HG03521 (cell line): Measurements from ENCODE around the gene FIGLA.
"Not testable (repeated sequence)": the region's sequence is repeated elsewhere in the genome, so short reads cannot be mapped to it uniquely, and the experiment has no call there.

Experiments
- ATAC-seq: cut with Tn5 transposase; IDR thresholded peaks from one replicate; pipeline ENCODE4 v1.9.1; 2021; ENCODE audit warnings: mild to moderate bottlenecking, moderate library complexity; ENCODE audit not compliant: unreplicated experiment

Gene FIGLA

DNA sequence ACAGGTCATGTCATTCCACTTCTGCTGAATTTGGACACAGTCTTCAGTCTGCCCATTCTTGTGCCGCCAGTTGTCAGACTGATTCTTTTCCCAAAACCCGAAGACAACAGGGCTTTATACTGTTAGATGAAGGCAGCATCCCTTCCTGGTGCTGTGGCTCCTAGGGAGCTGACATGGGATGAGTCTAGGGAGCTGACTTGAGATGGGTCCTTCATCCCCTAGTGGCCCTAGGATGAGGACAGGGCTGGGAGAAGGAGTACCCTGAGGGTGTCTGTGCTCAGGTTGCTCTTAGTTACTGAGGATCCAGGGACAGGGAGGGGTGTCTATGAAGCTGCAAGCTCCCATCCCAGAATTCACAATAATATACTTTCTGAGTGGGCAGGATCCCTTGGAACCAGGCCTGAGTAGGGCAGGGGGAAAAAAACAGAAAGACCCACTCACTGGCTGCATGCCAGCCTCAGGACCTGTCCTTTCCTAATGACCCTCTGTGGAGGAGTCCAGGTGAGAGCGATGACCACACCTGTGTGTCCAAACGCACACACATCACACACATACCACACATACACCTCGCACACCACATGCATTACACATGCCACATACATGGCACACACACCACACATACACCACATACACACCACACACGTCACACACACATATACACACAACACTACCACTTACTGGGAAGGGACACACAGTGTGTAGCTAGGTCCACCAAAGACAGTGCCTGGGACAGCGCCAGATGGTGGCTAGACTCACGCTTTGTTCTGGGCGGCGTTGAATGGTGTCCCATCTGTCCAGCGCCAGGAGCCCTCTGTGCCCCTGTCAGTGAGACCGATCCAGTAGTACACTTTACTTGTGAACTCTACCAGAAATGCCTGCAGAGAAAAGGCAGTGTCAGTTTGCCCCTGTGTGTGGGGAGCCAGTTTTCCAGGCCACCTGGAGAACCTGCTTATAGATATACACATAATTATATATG lies 18.8 kb upstream of the FIGLA start:
- ATAC-seq: no peak

DNA sequence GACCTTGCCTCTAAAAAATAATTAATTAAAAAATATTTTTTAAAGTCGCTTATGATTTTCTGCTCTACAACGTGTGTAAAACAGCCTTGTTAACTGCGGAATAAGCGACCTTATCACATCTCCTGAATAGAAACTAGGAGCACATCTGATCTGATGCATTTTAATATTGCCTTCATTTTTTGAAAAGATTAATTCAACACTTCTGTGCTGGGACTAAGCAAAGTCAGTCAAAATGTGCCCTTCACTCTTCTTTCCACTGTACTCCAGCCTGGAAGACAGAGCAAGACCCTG lies 17.3 kb upstream of the FIGLA start:
- ATAC-seq: no peak

DNA sequence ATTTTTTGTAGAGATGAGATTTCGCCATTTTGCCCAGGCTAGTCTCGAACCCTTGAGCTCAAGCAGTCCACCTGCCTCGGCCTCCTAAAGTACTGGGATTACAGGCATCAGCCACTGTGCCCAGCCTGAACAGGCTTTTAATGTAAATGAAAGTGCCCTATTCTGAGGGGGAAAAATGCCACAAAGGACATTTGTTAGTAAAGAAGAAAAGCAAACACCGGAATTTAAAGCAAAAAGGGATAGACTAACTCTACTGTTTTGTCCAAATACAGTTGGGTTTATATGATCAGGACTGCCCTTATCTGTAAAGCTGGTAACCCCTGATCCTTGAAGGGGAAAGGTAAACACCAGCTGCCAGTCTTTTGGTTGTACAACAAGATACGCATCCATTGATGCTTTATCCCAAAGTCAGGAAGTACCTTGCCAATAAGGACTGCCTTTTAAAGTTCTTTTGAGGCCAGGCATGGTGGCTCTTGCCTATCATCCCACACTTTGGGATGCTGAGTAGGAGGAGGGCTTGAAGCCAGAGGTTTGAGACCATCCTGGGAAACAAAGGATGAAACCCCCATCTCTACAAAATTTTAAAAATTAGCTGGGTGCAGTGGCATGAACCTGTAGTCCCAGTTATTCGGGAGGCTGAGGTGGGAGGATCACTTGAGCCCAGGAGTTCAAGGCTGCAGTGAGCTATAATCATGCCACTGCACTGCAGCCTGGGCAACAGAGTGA lies 16.8 kb upstream of the FIGLA start:
- ATAC-seq: no peak

DNA sequence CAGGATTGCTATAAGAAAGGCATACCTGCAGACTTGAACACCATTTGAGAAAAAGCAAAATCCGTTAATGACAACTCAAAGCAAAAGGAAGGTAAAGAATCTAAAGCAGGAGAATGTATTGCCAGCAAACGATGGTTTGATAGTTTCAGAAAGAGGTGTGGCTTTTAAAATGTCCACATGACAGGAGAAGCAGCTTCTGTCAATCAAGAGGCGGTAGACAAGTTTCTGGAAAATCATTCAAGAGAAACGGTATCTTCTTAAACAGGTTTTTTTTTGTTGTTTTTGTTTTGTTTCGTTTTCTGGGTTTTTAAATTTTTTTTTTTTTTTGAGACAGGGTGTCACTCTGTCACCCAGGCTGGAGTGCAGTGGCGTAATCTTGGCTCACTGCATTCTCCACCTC lies 16.2 kb upstream of the FIGLA start:
- no peak for ATAC-seq

DNA sequence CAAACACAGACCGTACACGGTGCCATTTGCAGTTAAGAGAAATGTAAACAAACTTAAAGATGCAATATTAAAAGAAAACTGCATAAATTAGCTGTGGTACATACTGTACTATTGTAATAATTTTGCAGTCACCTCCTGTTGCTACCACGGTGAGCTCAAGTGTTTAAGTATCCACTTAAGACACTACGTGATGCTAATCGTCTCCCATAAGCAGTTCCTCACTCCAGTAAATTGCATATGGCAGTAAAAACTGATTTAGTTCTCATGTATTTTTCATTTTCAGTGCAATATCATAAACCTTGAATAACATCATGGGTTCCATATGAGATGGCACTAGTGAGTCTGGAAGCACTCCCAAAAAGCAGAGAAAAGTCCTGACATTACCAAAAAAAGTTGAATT lies 15.6 kb upstream of the FIGLA start:
- ATAC-seq: no peak

DNA sequence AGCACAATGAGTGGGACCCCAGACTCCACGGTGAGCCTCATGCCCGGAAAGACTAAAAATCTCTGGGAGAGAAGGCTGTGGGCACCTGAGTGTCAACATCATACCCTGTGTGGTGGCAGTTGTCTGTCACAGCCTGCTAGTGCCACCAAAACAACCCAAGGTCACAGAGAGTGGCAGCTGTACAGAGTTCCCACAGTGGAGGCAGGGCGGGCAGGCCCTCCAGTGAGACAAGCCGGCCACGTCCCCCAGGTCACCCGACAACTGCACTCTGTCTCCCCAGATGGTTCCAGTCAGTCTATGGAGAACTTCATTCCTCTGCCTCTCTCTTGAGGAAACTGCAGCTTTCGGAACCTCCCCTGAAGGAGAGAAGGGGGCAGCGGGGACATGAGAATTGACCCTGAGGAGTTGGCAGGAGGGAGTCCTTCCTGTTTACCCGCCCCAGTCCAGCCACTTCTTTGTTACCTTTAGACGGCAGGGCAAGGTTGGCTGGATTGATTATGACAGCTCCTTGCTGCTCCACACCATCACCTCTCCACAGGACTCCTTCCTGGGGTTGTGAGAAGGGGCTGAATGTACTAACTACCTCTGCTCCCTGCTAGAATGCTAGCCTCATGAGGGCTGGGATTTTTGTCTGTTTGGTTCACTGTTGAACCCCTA lies 11.3 kb upstream of the FIGLA start:
- ATAC-seq: no peak

DNA sequence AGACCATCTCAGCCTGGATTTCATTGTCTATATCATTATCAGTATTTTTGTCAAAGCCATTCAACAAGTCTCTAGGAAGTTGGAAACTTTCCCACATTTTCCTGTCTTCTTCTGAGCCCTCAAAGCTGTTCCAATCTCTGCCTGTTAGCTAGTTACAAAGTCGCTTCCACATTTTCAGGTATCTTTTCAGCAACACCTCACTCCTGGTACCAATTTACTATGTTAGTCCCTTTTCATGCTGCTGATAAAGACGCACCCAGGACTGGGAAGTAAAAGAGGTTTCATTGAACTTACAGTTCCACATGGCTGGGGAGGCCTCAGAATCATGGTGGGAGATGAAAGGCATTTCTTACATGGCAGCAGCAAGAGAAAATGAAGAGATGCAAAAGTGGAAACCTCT lies 9.3 kb upstream of the FIGLA start:
- ATAC-seq: no peak

DNA sequence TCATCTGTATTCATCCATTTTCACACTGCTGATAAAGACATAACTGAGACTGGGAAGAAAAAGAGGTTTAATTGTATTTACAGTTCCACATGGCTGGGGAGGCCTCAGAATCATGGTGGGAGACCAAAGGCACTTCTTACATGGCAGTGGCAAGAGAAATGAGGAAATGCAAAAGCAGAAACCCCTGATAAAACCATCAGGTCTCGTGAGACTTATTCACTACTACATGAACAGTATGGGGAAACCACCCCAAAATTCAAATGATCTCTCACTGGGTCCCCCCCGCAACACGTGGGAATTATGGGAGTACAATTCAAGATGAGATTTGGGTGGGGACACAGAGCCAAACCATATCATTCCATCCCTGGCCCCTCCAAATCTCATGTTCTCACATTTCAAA lies 7.6 kb upstream of the FIGLA start:
- ATAC-seq: not testable (repeated sequence)

DNA sequence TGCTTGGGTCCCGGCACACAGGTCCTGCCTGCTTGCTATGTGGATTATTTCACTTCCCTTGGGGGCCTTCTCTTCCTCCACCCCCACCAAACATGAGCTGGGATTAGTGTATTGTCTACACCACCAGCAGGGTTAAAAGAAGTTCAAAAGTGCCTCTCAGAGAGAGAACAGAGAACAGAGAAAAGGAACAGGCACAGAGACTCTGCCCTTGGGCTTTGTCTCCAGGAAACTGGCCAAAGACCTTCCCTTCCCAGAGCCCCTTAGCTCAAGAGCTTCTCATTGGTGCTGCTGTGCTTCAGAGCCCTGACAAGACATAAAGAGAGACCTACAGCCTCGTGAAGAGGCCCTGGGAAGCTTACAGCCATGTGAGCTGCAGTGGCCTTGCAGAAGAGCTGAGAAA lies 7.1 kb upstream of the FIGLA start:
- no peak for ATAC-seq

DNA sequence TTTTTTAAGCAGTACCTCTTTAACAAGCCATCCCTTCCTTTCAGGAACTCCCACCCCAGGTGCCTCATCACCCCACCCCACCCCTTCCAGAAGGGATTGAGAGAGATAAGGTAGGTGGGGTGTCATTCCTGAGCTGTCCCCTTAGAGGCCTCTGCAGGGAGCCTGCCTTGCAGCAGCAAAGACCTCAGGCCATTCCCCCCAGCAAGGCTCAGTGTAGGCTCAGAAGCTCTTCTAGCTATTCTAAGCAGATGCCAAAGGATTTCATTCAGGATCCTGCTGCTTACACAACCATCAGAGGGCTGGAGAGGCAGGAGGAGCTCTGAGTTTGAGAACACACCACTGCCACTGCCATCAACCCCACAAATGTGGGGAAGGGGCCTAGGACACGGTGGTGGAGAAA lies 5.8 kb upstream of the FIGLA start:
- no peak for ATAC-seq

DNA sequence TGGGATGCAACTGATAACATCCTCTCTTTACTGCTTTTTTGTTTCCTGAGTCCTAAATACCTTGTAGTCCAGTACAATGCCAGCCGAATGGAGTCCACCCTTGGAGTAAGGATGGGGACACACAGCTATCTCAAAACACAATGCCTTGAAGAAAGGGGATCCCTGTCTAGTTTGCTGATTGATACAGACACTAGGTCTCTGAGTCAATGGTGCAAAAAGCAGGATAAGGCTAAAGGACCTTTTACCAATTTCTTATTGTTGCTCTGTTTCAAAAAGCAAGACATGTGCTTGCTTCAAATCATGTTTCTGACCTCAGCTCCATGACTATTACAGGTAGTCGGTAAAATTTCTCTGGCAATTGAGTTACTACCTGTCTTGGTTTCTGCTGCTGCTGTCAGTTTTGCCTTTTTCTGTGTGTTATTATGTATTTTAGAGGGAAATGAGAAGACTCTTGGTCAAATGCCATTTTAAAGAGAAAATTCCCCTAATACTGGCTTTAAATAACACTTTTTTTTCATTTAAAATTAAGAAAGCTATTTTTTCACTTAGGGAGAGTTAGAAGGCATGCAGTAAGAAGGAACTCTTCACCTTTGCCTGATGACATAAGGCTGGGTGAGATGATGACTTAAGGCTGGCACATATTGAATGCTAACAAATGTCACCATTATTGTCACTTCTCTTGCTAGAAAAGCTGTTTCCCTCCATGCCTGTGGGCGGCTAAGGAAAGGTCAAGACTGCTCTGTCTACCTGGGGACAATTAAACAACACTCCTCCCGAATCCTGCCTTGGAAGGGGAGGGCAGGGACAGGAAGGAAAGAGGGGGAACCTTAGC lies 4.9 kb upstream of the FIGLA start:
- no peak for ATAC-seq

DNA sequence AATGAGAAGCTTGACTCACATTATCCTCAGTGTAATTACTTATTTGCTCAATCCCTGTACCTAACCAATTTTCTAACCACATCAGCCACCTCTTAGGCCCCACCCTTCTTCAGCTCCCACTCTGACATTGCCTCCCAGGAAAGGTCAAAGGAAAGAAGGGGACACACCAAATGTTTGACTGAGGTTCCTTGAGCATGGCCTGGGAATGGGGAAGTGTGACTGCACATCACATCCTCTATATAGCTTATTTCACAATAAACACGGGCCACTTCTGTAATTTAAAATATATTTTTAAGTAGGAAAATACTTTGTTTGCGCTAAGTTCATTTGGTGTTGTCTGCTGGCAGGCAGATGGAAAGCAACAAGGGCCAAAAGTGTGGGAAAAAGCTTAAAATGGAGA lies 3.0 kb upstream of the FIGLA start:
- no peak for ATAC-seq

DNA sequence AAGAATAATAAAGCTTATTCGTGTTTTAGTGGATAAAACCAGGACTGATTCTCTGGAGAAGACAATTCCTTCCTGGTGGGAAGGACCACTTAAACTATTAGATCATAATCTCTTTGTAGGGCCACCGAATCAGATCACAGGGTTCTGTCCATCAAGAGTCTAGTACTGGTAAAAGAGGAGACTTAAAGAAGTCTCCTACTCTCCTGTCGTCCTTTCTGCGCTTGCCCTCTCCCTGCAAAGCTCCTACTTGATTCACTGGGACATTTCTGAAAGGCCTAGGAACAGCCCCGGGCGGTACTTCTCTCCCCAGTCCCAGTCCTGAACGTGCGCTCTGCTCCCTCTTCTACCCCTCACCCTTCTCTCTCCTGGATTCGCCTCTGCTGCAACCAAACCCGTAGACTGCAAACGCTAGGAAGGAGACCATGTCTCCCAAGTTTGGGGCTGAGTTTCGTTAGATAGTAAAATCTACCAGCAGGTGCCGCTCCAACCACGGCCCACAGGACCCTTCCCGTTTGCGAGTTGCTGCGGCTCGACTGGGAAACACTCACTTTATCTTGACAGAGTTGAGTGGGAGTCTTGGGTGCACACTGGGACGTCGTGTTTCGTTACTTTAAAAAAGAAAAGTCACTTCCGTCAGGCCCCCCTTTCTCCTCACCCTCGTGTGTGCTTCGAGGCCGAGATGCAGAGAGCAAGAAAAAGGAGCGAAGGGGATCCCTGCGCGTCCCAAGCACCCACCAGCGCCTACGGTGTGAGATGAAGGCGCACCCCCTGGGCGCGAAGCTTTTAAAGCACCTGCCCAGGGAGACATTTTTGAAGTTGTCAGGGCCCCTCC lies 923 bp downstream of the FIGLA start:
- ATAC-seq: no peak

DNA sequence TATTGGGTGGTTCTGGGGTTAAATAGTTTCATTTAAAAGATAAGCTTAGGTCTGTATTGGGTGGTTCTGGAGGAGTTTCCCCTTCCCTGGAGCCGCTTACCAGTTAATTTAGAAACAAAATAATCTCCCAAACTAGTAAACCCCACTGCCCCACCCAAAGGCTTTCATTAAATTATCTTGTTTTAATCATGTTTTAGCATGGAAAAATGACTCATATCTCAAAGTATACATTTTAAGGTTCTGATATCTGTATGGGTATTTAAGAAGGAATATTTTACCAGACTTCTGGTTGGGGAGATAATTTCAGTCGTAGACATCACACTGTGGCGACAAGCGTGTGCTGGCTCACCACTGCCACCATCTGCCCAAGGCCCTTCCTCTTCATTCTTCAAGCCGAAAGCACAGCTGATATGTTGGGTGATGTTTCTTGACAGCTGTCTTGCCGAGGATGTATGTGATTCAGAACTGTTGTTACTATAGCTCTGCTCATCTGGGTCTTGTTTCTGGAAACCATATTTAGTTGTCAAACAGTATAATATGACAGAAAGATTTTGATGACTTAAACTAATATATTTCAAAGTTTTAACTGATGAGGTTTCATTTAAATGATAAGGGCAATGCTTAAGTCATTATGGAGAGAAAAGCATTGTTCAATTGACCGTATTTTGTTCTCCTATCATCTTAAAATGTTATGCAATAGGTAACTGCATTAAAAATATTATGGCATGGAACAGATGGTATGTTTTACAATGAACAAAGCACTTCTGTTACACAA lies 5.1 kb downstream of the FIGLA start:
- peak; percentile 46 for ATAC-seq

DNA sequence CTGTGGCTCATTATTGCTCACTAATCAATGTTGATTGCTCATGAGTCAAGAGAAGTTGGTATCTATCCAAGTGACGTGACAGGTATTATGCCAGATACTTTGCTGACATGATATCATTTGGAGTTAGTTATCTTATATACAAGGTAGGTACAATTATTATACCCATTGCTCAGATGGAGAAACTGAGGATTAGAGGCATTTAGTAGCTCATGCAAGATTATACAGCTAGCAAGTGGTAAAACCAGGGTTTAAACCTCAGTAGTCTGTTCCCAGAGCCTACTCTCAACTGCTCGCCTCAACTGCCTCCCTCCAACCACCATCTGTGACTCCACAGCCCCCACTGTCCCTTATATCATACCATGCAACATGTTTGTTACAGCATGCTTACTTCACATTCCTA lies 6.1 kb downstream of the FIGLA start:
- ATAC-seq: no peak

DNA sequence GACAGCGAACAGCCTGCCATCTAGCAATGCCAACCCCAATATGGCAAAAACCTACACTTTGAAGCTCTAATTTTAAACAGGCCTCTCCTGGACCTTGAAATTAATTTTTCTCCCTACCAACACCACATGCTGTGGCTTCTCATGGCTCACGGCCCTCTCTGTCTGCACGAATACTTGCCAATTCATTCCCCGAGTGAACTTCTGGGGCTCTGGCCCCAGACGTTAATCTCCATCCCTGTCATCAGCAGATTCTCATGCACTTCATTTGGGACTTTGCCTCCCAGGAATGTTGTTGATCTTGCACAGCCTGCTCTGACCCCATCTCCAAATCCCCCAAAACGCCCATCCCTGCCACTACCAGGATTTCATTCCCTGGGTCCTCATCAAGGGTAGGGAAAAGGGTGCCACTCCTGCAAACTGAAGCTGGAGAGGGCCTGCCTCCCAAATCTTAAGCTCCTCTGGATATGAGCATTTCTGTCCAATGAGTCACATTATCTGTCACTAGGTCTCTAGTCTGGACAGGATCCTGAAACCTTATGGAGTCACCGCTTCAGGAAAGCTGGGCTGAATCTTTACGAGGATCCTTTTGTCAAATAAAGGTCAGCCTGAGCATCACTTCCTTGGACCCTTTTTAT lies 10.4 kb downstream of the FIGLA start:
- ATAC-seq: no peak

DNA sequence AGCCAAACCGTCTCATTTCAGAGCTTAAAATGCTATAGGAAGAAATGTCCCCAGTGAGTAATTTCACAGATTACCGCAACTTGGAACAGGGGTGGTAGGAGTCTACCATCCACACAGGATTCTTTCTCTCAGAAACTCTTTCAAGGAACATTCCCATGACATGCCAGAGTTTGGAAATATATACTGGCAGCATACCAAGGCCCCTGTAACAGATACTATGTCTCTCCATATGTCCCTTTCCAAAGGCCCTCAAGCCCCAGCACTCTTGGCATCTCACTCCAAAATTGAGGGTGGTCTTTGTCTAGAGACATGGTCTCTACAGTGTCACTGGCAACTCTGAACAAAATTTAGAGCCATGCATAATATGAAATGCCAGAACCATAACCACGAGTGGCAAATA lies 11.0 kb downstream of the FIGLA start:
- ATAC-seq: no peak

DNA sequence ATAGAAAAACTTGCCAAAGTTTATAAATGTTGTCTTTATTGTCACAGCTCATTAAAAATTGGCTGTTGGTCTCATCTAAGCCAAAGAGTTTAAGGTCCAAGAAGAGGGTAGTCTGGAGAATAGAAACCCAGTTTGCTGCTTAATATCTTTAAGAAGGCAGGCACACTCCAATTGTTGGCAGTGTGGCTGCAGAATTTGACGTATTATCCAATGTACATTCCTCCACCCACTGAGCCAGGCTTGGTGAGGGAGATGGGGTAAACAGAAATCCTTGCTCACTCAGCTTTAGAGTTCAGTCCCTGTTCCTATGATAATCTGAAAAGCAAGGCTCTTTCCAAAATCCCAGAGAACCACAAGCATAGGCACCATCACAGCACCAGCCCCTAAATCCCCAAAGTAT lies 11.8 kb downstream of the FIGLA start:
- ATAC-seq: no peak

DNA sequence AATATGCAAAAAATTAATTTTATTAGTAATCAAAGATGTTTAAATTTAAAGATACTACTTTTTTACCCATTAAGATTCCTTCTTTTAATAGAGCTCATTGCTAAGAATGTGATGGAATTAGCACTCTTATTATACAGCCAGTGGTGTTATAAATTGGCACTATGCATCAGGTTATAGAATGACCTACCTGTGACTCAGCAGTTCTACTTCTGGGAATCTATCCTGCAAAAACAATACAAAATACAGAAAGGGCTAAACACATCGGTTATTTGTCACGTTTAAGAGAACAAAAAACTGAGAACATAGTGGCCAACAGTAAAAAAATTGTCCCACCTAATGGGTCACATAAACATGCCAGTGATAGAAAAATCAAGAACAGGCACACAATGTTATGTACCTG lies 13.0 kb downstream of the FIGLA start:
- ATAC-seq: no peak
